HG03039 (cell line): ENCODE results near the gene HGF.

Experiments
- ATAC-seq: cut with Tn5 transposase; IDR thresholded peaks from one replicate; pipeline ENCODE4 v1.9.1; 2021; ENCODE audit warnings: mild to moderate bottlenecking, moderate library complexity; ENCODE audit not compliant: unreplicated experiment

The HGF gene

GRCh38 chr7:81687062-81687461 is 82.8 kb downstream of the HGF start:
- no peak for ATAC-seq

- no peak for ATAC-seq
Measured at GRCh38 chr7:81685270-81685868, 84.5 kb downstream of the HGF start.

- peak; percentile 95 for ATAC-seq
Measured at GRCh38 chr7:81684514-81685269, 85.2 kb downstream of the HGF start.

GRCh38 chr7:81684033-81684432 is 85.8 kb downstream of the HGF start:
- ATAC-seq, result no peak

- ATAC-seq, result no peak
Measured at GRCh38 chr7:81682873-81683272, 87.0 kb downstream of the HGF start.

- no peak for ATAC-seq
Measured at GRCh38 chr7:81680120-81680519, 89.7 kb downstream of the HGF start.

- no peak for ATAC-seq
Measured at GRCh38 chr7:81676813-81677212, 93.0 kb downstream of the HGF start.

- ATAC-seq, result no peak
Measured at GRCh38 chr7:81676105-81676811, 93.6 kb downstream of the HGF start.

GRCh38 chr7:81674431-81674830 is 95.4 kb downstream of the HGF start:
- no peak for ATAC-seq

- ATAC-seq, result no peak
Measured at GRCh38 chr7:81672872-81673271, 97.0 kb downstream of the HGF start.

- ATAC-seq, result no peak
Measured at GRCh38 chr7:81669476-81670105, 100.3 kb downstream of the HGF start.

- ATAC-seq, result no peak
Measured at GRCh38 chr7:81666209-81666608, 103.6 kb downstream of the HGF start.

GRCh38 chr7:81665236-81665635 is 104.6 kb downstream of the HGF start:
- no peak for ATAC-seq

GRCh38 chr7:81664304-81664703 is 105.5 kb downstream of the HGF start:
- no peak for ATAC-seq

GRCh38 chr7:81662531-81662930 is 107.3 kb downstream of the HGF start:
- no peak for ATAC-seq

- ATAC-seq, result no peak
Measured at GRCh38 chr7:81659697-81660395, 110.0 kb downstream of the HGF start.

GRCh38 chr7:81657551-81657950 is 112.3 kb downstream of the HGF start:
- no peak for ATAC-seq

GRCh38 chr7:81655271-81655670 is 114.6 kb downstream of the HGF start:
- no peak for ATAC-seq

- ATAC-seq, result no peak
Measured at GRCh38 chr7:81652225-81652624, 117.6 kb downstream of the HGF start.
